GM12892 (cell line): ENCODE data around the gene NELL1.

Experiments used
- POLR2A ChIP-seq: IDR thresholded peaks from 2 replicates; pipeline ENCODE4 v1.6.1; 2011; ENCODE audit warnings: low read depth, low read length, control low read depth
- POLR2AphosphoS5 ChIP-seq: IDR thresholded peaks from 2 replicates; pipeline ENCODE4 v1.6.1; 2011; ENCODE audit warnings: low read depth, low read length, control low read depth

- TF ChIP-seq POLR2AphosphoS5 (no peak), POLR2A (no peak)
These were observed 206.5 kb downstream of the NELL1 start for GRCh38 chr11:20875889-20876288.
